Activated B cell treated with CpG ODN at 0.5 μM for 24 hours (primary cell): ENCODE data around the gene PLEKHA6. TPM values are rescaled to one million over a fixed set of nuclear protein-coding genes. Genes with fewer than 3 reads are reported as not detected.

Experiments used
- ATAC-seq: fragments of 200-7000 bp; cut with Tn5 transposase; one replicate; pipeline ENCODE4 v1.10.0; 2021; ENCODE audit warnings: low read depth, mild to moderate bottlenecking, moderate library complexity
- CTCF ChIA-PET: fragments of 350-600 bp; sonication (Branson Sonifier 250); formaldehyde crosslinking; loops from one replicate; lab custom pipeline; 2021; ENCODE audit warnings: antibody characterized with exemption; lab: Charles Lee
- POLR2A ChIA-PET: fragments of 350-600 bp; sonication (Branson Sonifier 250); formaldehyde crosslinking; loops from one replicate; lab custom pipeline; 2021; ENCODE audit warnings: antibody characterized with exemption; lab: Charles Lee
- DNase-seq: peaks from one replicate; pipeline ENCODE4 v3.0.0; 2022
- H3K27ac Mint-ChIP-seq: one replicate; pipeline ENCODE4 v1.8.0; 2020; ENCODE audit warnings: mixed read lengths
- H3K27me3 Mint-ChIP-seq: one replicate; pipeline ENCODE4 v1.8.0; 2021; ENCODE audit warnings: mixed read lengths
- H3K36me3 Mint-ChIP-seq: one replicate; pipeline ENCODE4 v1.8.0; 2021; ENCODE audit warnings: low read depth, mixed read lengths
- H3K4me1 Mint-ChIP-seq: one replicate; pipeline ENCODE4 v1.8.0; 2021; ENCODE audit warnings: mixed read lengths
- H3K4me3 Mint-ChIP-seq: one replicate; pipeline ENCODE4 v1.8.0; 2020; ENCODE audit warnings: mild to moderate bottlenecking, mixed read lengths
- H3K9me3 Mint-ChIP-seq: one replicate; pipeline ENCODE4 v1.8.0; 2020; ENCODE audit warnings: mixed read lengths
- CTCF ChIP-seq: fragments of 200-600 bp; IDR thresholded peaks from one replicate; pipeline ENCODE4 v1.8.0; 2022; ENCODE audit warnings: antibody characterized with exemption, mild to moderate bottlenecking
- intact Hi-C: fragments of 100-400 bp; cut with micrococcal nuclease; formaldehyde crosslinking; loops from one replicate; pipeline ENCODE4 v1.15.1; 2024
- total RNA-seq: library from RNA; stranded (reverse); gene quantifications from 2 replicates; pipeline ENCODE4 v1.2.3, GENCODE V29; 2022

PLEKHA6 gene
- total RNA-seq, 1 donor from 2014 or later, result 0.62 TPM

- intact Hi-C loops, result no loop called here
- no peak for ATAC-seq
- TF ChIP-seq CTCF, result no peak
- H3K27ac Mint-ChIP-seq, result no peak overlapping the region
- H3K9me3 Mint-ChIP-seq, result no peaks in the 10 kb centered on the region
- DNase-seq, result no peak
- H3K4me1 Mint-ChIP-seq, result peaks cover 2% of the 10 kb centered on the region
- H3K36me3 Mint-ChIP-seq, result no peaks in the 10 kb centered on the region
- H3K4me3 Mint-ChIP-seq, result no peak overlapping the region
- POLR2A ChIA-PET, result no interaction called here
- peaks cover 24% of the 10 kb centered on the region for H3K27me3 Mint-ChIP-seq
- CTCF ChIA-PET, result no interaction called here
Observed at GRCh38 chr1:204308023-204308628, 51.6 kb downstream of the PLEKHA6 start.

GRCh38 chr1:204307334-204307883, 52.3 kb downstream of the PLEKHA6 start:
- POLR2A ChIA-PET, result no interaction called here
- CTCF ChIA-PET, result no interaction called here
- ATAC-seq (no peak), DNase-seq (no peak)
- intact Hi-C loops, result no loop called here
- no peak for TF ChIP-seq CTCF
- no peaks in the 10 kb centered on the region for H3K4me1 Mint-ChIP-seq
- H3K27me3 Mint-ChIP-seq, result peaks cover 24% of the 10 kb centered on the region
- H3K4me3 Mint-ChIP-seq, result no peak overlapping the region
- no peaks in the 10 kb centered on the region for H3K9me3 Mint-ChIP-seq
- H3K27ac Mint-ChIP-seq, result no peak overlapping the region
- H3K36me3 Mint-ChIP-seq, result no peaks in the 10 kb centered on the region

GRCh38 chr1:204306076-204306475, 53.7 kb downstream of the PLEKHA6 start:
- H3K4me3 Mint-ChIP-seq, result no peak overlapping the region
- peaks cover 26% of the 10 kb centered on the region for H3K27me3 Mint-ChIP-seq
- no peaks in the 10 kb centered on the region for H3K36me3 Mint-ChIP-seq
- H3K4me1 Mint-ChIP-seq, result no peaks in the 10 kb centered on the region
- ATAC-seq (no peak), DNase-seq (no peak)
- intact Hi-C loops, result no loop called here
- H3K9me3 Mint-ChIP-seq, result no peaks in the 10 kb centered on the region
- ChIA-PET CTCF (no interaction called here), POLR2A (no interaction called here)
- no peak for TF ChIP-seq CTCF
- no peak overlapping the region for H3K27ac Mint-ChIP-seq

- DNase-seq, result no peak
- CTCF ChIA-PET, result no interaction called here
- H3K27me3 Mint-ChIP-seq, result peaks cover 32% of the 10 kb centered on the region
- H3K27ac Mint-ChIP-seq, result no peak overlapping the region
- no peak for TF ChIP-seq CTCF
- H3K4me1 Mint-ChIP-seq, result no peaks in the 10 kb centered on the region
- no peak for ATAC-seq
- intact Hi-C loops, result no loop called here
- H3K4me3 Mint-ChIP-seq, result no peak overlapping the region
- H3K36me3 Mint-ChIP-seq, result no peaks in the 10 kb centered on the region
- no peaks in the 10 kb centered on the region for H3K9me3 Mint-ChIP-seq
- POLR2A ChIA-PET, result interaction anchor here (0.5 kb wide), 1 partner anchor 93 kb away, joined by 4 read pairs; no protein-coding TSS in a partner anchor
Observed at GRCh38 chr1:204304067-204304466, 55.7 kb downstream of the PLEKHA6 start.

GRCh38 chr1:204302769-204303168, 57.0 kb downstream of the PLEKHA6 start:
- no peak overlapping the region for H3K4me3 Mint-ChIP-seq
- CTCF ChIA-PET, result no interaction called here
- peaks cover 27% of the 10 kb centered on the region for H3K27me3 Mint-ChIP-seq
- DNase-seq (no peak), ATAC-seq (no peak)
- POLR2A ChIA-PET, result no interaction called here
- no peak for TF ChIP-seq CTCF
- H3K36me3 Mint-ChIP-seq, result no peaks in the 10 kb centered on the region
- intact Hi-C loops, result no loop called here
- no peaks in the 10 kb centered on the region for H3K4me1 Mint-ChIP-seq
- H3K27ac Mint-ChIP-seq, result no peak overlapping the region
- H3K9me3 Mint-ChIP-seq, result no peaks in the 10 kb centered on the region
